CD4-positive, alpha-beta T cell (primary cell): Measurements from ENCODE around the gene WDR86. TPM values are rescaled to one million over a fixed set of nuclear protein-coding genes. Genes with fewer than 3 reads are reported as not detected.

Experiments
- ATAC-seq: fragments of 200-7000 bp; cut with Tn5 transposase; one replicate; pipeline ENCODE4 v1.10.0; 2022; ENCODE audit warnings: mild to moderate bottlenecking; ENCODE audit not compliant: poor library complexity
- CTCF ChIA-PET: fragments of 350-600 bp; sonication (Branson Sonifier 250); formaldehyde crosslinking; loops from one replicate; lab custom pipeline; 2021; ENCODE audit warnings: antibody characterized with exemption, inconsistent platforms; lab: Charles Lee
- POLR2A ChIA-PET: fragments of 350-600 bp; sonication (Branson Sonifier 250); formaldehyde crosslinking; loops from one replicate; lab custom pipeline; 2021; ENCODE audit warnings: antibody characterized with exemption, inconsistent platforms; lab: Charles Lee
- DNase-seq, 14 experiments: peaks; one replicate each; pipeline ENCODE4 v3.0.0-alpha.2; 2013 to 2020; ENCODE audit warnings: mixed read lengths in 2 of 14
- H3K27ac ChIP-seq, 2 donors: one replicate each; pipeline versions ENCODE4 v1.5.1 to v1.7.0; 2013; ENCODE audit warnings: low read length in 2 of 2, low read depth in 1 of 2, mild to moderate bottlenecking in 1 of 2
- H3K27me3 ChIP-seq, 2 experiments: 1 replicate in 1 of 2; 2 replicates in 1 of 2; pipeline versions ENCODE4 v1.6.1 to v1.7.0; 2013; ENCODE audit warnings: low read length in 2 of 2, control low read depth in 1 of 2, mild to moderate bottlenecking in 1 of 2, moderate library complexity in 1 of 2; ENCODE audit not compliant: insufficient read depth in 2 of 2, control insufficient read depth in 1 of 2
- H3K36me3 ChIP-seq: one replicate; pipeline ENCODE4 v1.6.1; 2013; ENCODE audit warnings: low read length, control low read depth; ENCODE audit not compliant: insufficient read depth
- H3K4me1 ChIP-seq: one replicate; pipeline ENCODE4 v1.6.1; 2013; ENCODE audit warnings: low read length, control low read depth; ENCODE audit not compliant: insufficient read depth
- H3K4me3 ChIP-seq: one replicate; pipeline ENCODE4 v1.5.1; 2013; ENCODE audit warnings: mild to moderate bottlenecking, low read length, moderate library complexity
- H3K9me3 ChIP-seq, 2 experiments: 1 replicate in 1 of 2; 2 replicates in 1 of 2; pipeline versions ENCODE4 v1.6.1 to v1.7.0; 2013; ENCODE audit warnings: low read length in 2 of 2, mild to moderate bottlenecking in 2 of 2, control low read depth in 1 of 2, moderate library complexity in 1 of 2; ENCODE audit not compliant: control insufficient read depth in 1 of 2, insufficient read depth in 1 of 2
- H3K27ac Mint-ChIP-seq: one replicate; pipeline ENCODE4 v1.8.0; 2020; ENCODE audit warnings: mixed read lengths
- H3K27me3 Mint-ChIP-seq: one replicate; pipeline ENCODE4 v1.8.0; 2021; ENCODE audit warnings: mixed read lengths
- H3K36me3 Mint-ChIP-seq: one replicate; pipeline ENCODE4 v1.8.0; 2021; ENCODE audit warnings: low read depth, mixed read lengths
- H3K4me1 Mint-ChIP-seq: one replicate; pipeline ENCODE4 v1.8.0; 2021; ENCODE audit warnings: low read depth, mixed read lengths
- H3K4me3 Mint-ChIP-seq: one replicate; pipeline ENCODE4 v1.8.0; 2020; ENCODE audit warnings: mild to moderate bottlenecking, mixed read lengths
- H3K9me3 Mint-ChIP-seq: one replicate; pipeline ENCODE4 v1.8.0; 2020; ENCODE audit warnings: mixed read lengths
- intact Hi-C, 2 experiments: fragments of 100-400 bp; cut with DNase I in 1 of 2; cut with micrococcal nuclease in 1 of 2; formaldehyde crosslinking; loops; one replicate each; pipeline versions ENCODE4 v1.15.1 to v1.9.0; 2023 to 2025; cut with DNase I, micrococcal nuclease
- total RNA-seq, 174 experiments: library from RNA in 2 of 174; stranded (reverse) in 2 of 174; gene quantifications; one replicate each; pipeline ENCODE4 v1.2.3 and lab custom pipeline; 2021 to 2026
- TF ChIP-seq, protein P1 (sequence below): fragments of 200-600 bp; IDR thresholded peaks from one replicate; pipeline ENCODE4 v1.8.0; 2022; ENCODE audit warnings: antibody characterized with exemption, mild to moderate bottlenecking

The WDR86 gene
- total RNA-seq, 2 experiments from 2014 or later, result 5.6 to 6.2 TPM

DNA sequence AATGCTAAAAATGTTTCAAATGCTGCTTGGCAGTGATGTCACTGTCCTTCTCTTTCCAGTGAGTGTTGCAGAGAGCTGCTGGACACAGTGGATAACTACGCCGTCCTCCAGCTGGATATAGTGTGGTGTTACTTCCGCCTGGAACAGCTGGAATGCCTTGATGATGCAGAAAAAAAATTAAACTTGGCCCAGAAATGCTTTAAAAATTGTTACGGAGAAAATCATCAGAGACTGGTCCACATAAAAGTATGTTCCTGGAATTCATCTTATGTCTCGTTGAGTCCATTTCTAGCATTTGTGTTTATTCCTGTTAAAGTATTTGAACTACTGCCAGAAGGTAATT lies 43.0 kb downstream of the WDR86 start:
- Histone ChIP-seq H3K27me3 (no peaks in the 10 kb centered on the region), H3K27ac (no peak overlapping the region), H3K9me3 (no peaks in the 10 kb centered on the region), H3K4me3 (no peak overlapping the region), H3K4me1 (peaks cover 8% of the 10 kb centered on the region), H3K36me3 (peaks cover 47% of the 10 kb centered on the region)
- intact Hi-C loops, result loop anchor here in 1 of 2 experiments (2.0 to 5.0 kb wide), 4 partner anchors 40 to 392 kb away; no protein-coding TSS in a partner anchor
- Mint-ChIP-seq H3K4me1 (peaks cover 6% of the 10 kb centered on the region), H3K36me3 (peaks cover 61% of the 10 kb centered on the region), H3K27ac (no peak overlapping the region), H3K27me3 (no peaks in the 10 kb centered on the region), H3K9me3 (no peaks in the 10 kb centered on the region), H3K4me3 (no peak overlapping the region)
- TF ChIP-seq, protein P1, sequence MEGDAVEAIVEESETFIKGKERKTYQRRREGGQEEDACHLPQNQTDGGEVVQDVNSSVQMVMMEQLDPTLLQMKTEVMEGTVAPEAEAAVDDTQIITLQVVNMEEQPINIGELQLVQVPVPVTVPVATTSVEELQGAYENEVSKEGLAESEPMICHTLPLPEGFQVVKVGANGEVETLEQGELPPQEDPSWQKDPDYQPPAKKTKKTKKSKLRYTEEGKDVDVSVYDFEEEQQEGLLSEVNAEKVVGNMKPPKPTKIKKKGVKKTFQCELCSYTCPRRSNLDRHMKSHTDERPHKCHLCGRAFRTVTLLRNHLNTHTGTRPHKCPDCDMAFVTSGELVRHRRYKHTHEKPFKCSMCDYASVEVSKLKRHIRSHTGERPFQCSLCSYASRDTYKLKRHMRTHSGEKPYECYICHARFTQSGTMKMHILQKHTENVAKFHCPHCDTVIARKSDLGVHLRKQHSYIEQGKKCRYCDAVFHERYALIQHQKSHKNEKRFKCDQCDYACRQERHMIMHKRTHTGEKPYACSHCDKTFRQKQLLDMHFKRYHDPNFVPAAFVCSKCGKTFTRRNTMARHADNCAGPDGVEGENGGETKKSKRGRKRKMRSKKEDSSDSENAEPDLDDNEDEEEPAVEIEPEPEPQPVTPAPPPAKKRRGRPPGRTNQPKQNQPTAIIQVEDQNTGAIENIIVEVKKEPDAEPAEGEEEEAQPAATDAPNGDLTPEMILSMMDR, result no peak
- ATAC-seq, result no peak
- ChIA-PET POLR2A (interaction anchor here (1.1 to 3.2 kb wide), 3 partner anchors 14 to 82 kb away, joined by 3 to 33 read pairs (median 3); partner anchors contain the start of gene WDR86), CTCF (interaction anchor here (1.4 to 3.9 kb wide), 4 partner anchors 14 to 82 kb away, joined by 3 to 20 read pairs (median 10); no protein-coding TSS in a partner anchor)
- no peak for DNase-seq

DNA sequence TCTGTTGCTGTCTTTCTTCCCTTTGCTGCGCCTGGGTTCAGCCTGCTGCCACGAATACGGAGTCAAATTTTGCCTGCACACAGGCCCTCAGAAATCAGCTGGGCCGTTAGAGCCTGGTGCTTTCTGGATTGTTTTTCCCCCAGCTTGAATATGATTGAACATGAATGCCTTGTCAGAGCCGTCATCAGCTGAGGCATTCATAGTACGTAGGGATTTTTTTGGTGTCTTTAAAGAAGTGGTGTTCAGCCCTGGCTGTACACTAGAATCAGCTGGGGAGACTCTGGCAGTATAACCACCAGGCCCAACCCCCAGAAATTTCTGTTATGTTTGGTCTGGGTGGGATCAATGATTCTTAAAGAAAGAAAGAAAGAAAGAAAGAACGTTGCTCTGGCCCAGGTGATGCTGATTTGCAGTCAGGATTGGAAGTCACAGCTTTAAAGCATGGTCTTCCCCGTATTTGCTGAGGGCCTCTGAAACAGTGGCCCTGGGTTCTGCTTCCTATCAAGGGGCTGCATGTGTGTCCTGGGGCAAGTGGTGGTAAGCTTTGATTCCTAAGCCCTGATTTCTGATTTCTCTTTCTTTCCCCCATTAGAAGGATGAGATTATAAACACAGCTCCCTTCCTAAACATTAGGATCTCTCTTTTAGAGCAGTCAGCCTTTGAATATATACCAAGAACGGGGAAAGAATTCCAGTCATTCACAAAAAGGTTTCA lies 43.5 kb downstream of the WDR86 start:
- POLR2A ChIA-PET, result interaction anchor here (1.1 to 3.2 kb wide), 3 partner anchors 14 to 83 kb away, joined by 3 to 33 read pairs (median 3); partner anchors contain the start of gene WDR86
- Histone ChIP-seq H3K27ac (no peak overlapping the region), H3K36me3 (peaks cover 47% of the 10 kb centered on the region), H3K27me3 (no peaks in the 10 kb centered on the region), H3K4me1 (peaks cover 8% of the 10 kb centered on the region), H3K4me3 (no peak overlapping the region), H3K9me3 (no peaks in the 10 kb centered on the region)
- ATAC-seq, result no peak
- no peaks in the 10 kb centered on the region for H3K27me3 Mint-ChIP-seq
- CTCF ChIA-PET, result interaction anchor here (1.4 to 3.9 kb wide), 4 partner anchors 14 to 82 kb away, joined by 3 to 20 read pairs (median 10); no protein-coding TSS in a partner anchor
- intact Hi-C loops, result loop anchor here in 1 of 2 experiments (2.0 to 5.0 kb wide), 4 partner anchors 41 to 392 kb away; no protein-coding TSS in a partner anchor
- no peak overlapping the region for H3K27ac Mint-ChIP-seq
- TF ChIP-seq, protein P1, result no peak
- H3K9me3 Mint-ChIP-seq, result no peaks in the 10 kb centered on the region
- peaks cover 62% of the 10 kb centered on the region for H3K36me3 Mint-ChIP-seq
- no peak for DNase-seq
- H3K4me3 Mint-ChIP-seq, result no peak overlapping the region
- H3K4me1 Mint-ChIP-seq, result peaks cover 6% of the 10 kb centered on the region

DNA sequence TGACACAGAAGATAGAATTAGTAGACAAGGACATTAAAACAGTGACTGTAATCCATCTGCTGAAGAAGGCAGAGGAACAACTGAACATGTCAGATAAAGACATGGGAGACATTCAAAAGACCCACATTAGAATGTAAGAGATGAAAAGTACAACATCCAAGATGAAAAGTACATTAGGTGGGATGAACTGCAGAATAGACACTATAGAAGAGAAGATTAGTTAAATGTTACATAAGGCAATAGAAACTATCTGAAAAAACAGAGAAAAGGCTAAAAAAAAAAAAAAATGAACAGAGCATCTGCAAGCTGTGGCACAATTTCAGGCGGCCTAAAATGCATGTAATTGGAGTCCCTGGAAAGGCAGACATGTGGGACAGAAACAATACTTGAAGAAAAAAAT lies 46.7 kb downstream of the WDR86 start:
- no peaks in the 10 kb centered on the region for H3K27me3 Mint-ChIP-seq
- H3K36me3 ChIP-seq, result peaks cover 56% of the 10 kb centered on the region
- POLR2A ChIA-PET, result no interaction called here
- no peaks in the 10 kb centered on the region for H3K9me3 ChIP-seq
- no peak overlapping the region for H3K4me3 ChIP-seq
- ATAC-seq (no peak), DNase-seq (no peak)
- peaks cover 4% of the 10 kb centered on the region for H3K4me1 Mint-ChIP-seq
- H3K9me3 Mint-ChIP-seq, result no peaks in the 10 kb centered on the region
- H3K36me3 Mint-ChIP-seq, result peaks cover 63% of the 10 kb centered on the region
- H3K27me3 ChIP-seq, result no peaks in the 10 kb centered on the region
- no peak overlapping the region for H3K4me3 Mint-ChIP-seq
- H3K27ac ChIP-seq, result no peak overlapping the region
- TF ChIP-seq, protein P1, result no peak
- H3K4me1 ChIP-seq, result peaks cover 5% of the 10 kb centered on the region
- CTCF ChIA-PET, result interaction anchor here (0.6 to 0.7 kb wide), 2 partner anchors 13 to 85 kb away, joined by 3 read pairs; no protein-coding TSS in a partner anchor
- intact Hi-C loops, result no loop called here
- H3K27ac Mint-ChIP-seq, result no peak overlapping the region
